Measurements from ENCODE around the gene RNF220. TPM values are rescaled to one million over a fixed set of nuclear protein-coding genes. Genes with fewer than 3 reads are reported as not detected.

RNF220 gene
- total and polyA plus RNA-seq, 2 of the 13 experiments (the other 11 are each of a cell fraction or from before 2014, with no cell fraction given) = 48.2 to 72.1 TPM

DNA sequence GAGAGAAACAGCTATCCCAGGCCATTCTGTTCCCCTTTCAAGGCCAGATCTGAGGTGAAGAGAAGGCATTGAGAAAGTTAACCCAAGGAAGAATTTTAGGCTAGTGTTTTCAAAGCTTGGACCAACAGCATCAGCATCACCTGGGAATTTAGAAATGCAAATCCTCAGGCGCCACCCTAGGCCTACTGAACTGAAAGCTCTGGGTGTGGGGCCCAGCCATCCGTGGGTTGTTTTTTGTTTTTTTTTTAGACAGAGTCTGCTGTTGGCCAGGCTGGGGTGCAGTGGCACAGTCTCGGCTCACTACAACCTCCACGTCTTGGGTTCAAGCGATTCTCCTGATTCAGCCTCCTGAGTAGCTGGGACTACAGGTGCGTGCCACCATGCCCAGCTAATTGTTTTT, 98.6 kb downstream of the RNF220 start:
- no peaks in the 10 kb centered on the region for H3K9me3 ChIP-seq (ENCODE audit: low read length)
- H3K79me2 ChIP-seq (ENCODE audit: insufficient read depth, low read length) = no peaks in the 10 kb centered on the region
- ATAC-seq (no peak), FAIRE-seq (no peak), DNase-seq (ENCODE audit: low spot score) (no peak)
- H4K20me1 ChIP-seq (ENCODE audit: insufficient read depth, low read length) = peaks cover 7% of the 10 kb centered on the region
- H3K4me3 ChIP-seq (replicated peaks in 1 of 3; ENCODE audit: insufficient read depth in 1 of 3, low read depth in 2 of 3, low read length in 3 of 3) = no peak overlapping the region
- CTCF ChIA-PET (ENCODE audit: low intra/inter-chr PET ratio, low total read pairs) = no interaction called here
- peaks cover 0 to 1% of the 10 kb centered on the region in 2 experiments; a peak in 1 of 5 replicates for H3K36me3 ChIP-seq (replicated peaks in 1 of 2; ENCODE audit: control insufficient read depth in 1 of 2, insufficient read depth in 2 of 2, low read length in 2 of 2)
- no TSS peak for BruUV-seq (replicated peaks)
- H3K27me3 ChIP-seq (ENCODE audit: control insufficient read depth in 1 of 2, insufficient read depth in 2 of 2, low read length in 2 of 2) = no peaks in the 10 kb centered on the region; a peak in 1 of 5 replicates
- no peak overlapping the region for H2AFZ ChIP-seq (ENCODE audit: low read length)
- POLR2A ChIA-PET = no interaction called here
- in situ Hi-C loops (cut with HindIII; ENCODE audit: extremely low pct_ligation_motif_present, low pct_unique_long_range_greater_than_20kb) (no loop called here), intact Hi-C loops (cut with micrococcal nuclease; ENCODE audit: unreplicated experiment) (no loop called here)
- no peak overlapping the region for H3K27ac ChIP-seq (ENCODE audit: extremely low read length, insufficient read depth, low read length)
- no peak overlapping the region for H3K4me2 ChIP-seq (ENCODE audit: low read depth, low read length)
- no peak for TF ChIP-seq FOXK1 (CRISPR knock-in tag; IDR thresholded peaks at IDR 0.05; ENCODE audit: borderline replicate concordance, low read depth)
- no peak for TF ChIP-seq ZNF180 (CRISPR knock-in tag; IDR thresholded peaks at IDR 0.05; ENCODE audit: borderline replicate concordance, low read depth)
- TF ChIP-seq KLF12 (CRISPR knock-in tag; IDR thresholded peaks at IDR 0.05; ENCODE audit: borderline replicate concordance) = no peak
- TF ChIP-seq ZBTB42 (CRISPR knock-in tag; IDR thresholded peaks at IDR 0.05) = no peak
- no peak for TF ChIP-seq NCOA5 (CRISPR knock-in tag; IDR thresholded peaks at IDR 0.05)
- TF ChIP-seq ZNF12 (CRISPR knock-in tag; IDR thresholded peaks at IDR 0.05) = no peak
- no peak for TF ChIP-seq KDM5A (IDR thresholded peaks at IDR 0.05; ENCODE audit: borderline replicate concordance, low read length)
- no peak for TF ChIP-seq KDM1A (CRISPR knock-in tag; IDR thresholded peaks at IDR 0.05)
- TF ChIP-seq, protein P1, sequence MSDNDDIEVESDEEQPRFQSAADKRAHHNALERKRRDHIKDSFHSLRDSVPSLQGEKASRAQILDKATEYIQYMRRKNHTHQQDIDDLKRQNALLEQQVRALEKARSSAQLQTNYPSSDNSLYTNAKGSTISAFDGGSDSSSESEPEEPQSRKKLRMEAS (IDR thresholded peaks at IDR 0.05) = no peak
- TF ChIP-seq, protein P2, sequence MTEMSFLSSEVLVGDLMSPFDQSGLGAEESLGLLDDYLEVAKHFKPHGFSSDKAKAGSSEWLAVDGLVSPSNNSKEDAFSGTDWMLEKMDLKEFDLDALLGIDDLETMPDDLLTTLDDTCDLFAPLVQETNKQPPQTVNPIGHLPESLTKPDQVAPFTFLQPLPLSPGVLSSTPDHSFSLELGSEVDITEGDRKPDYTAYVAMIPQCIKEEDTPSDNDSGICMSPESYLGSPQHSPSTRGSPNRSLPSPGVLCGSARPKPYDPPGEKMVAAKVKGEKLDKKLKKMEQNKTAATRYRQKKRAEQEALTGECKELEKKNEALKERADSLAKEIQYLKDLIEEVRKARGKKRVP (CRISPR knock-in tag; IDR thresholded peaks at IDR 0.05) = no peak
- no peak for TF ChIP-seq HOXA9 (CRISPR knock-in tag; IDR thresholded peaks at IDR 0.05; ENCODE audit: borderline replicate concordance)
- 83% methylated on average over 6 of the region's 6 CpGs for WGBS (ENCODE audit: low lambda C conversion rate)
- H3K9ac ChIP-seq (ENCODE audit: insufficient read depth, low read depth, low read length) = no peak overlapping the region
- H3K4me1 ChIP-seq (ENCODE audit: insufficient read depth, low read length) = peaks cover 22% of the 10 kb centered on the region
